Jurkat, Clone E6-1 (cell line): Measurements from ENCODE around the gene SLC27A4. TPM values are rescaled to one million over a fixed set of nuclear protein-coding genes. Genes with fewer than 3 reads are reported as not detected.

ENCODE experiments used
- DNase-seq: peaks from one replicate; pipeline ENCODE4 v3.0.0-alpha.2; 2011; ENCODE audit warnings: low read depth, low spot score
- H3K4me3 ChIP-seq: 2 replicates; pipeline ENCODE4 v1.5.1; 2011; ENCODE audit warnings: mild to moderate bottlenecking, low read length, control low read depth, moderate library complexity
- polyA plus RNA-seq: library from polyadenylated mRNA; unstranded; fragments of >200 nt; gene quantifications from one replicate; pipeline ENCODE4 v1.2.1, GENCODE V29; 2012; ENCODE audit warnings: missing spikeins; ENCODE audit not compliant: insufficient read length, insufficient read depth

Gene SLC27A4
- polyA plus RNA-seq: 22.1 TPM

DNA sequence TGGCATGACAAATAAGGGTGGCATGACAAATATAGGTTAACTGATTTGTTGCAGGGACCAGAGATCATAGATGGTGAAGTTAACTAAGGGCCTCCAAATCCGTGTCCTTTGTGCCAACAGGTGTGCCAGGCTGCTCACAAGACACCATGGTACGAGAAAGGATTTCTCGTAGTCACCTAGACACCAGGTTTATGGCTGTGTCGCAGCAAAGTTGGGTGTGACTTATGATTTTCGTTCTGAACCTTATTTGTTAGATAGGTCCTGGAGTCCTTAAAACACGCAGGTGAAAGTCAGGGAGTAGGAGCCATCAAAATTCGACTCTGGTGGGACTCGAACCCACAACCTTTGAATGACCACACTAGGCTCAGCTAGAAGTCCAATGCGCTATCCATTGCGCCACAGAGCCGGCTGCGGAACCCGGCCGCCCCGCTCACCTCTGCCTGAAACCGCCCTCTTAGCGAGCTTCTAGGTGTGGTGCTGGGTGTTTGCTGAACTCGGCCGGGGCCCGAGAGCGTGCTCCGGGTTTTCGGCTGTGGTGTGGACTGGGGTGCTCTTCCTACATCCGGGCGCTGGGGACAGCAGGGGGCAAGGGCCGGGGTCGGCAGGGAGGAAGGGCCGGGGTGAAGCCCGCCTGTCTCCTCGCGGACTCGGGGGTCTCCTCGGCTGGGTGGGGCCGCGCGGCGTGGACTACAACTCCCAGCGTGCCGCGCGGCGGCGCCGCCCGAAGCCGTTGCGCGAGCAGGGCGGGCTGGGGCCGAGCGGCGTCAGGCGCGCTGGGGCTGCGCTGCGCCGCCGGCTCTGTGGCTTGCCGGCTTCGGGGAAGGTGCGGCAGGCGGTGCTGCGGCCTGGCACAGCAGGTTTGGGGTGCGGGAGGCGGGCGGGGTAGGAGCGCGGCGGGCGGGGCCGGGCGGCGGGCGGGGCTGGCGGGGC lies at the start of gene SLC27A4:
Gene SLC27A4 (plus strand): TSS at position 767 of the 930 bp plus-strand sequence. CDS start 2,606 bp downstream, outside the sequence.
- H3K4me3 ChIP-seq: peak within 1 kb of the TSS; percentile 84
- DNase-seq: peak; percentile 65

DNA sequence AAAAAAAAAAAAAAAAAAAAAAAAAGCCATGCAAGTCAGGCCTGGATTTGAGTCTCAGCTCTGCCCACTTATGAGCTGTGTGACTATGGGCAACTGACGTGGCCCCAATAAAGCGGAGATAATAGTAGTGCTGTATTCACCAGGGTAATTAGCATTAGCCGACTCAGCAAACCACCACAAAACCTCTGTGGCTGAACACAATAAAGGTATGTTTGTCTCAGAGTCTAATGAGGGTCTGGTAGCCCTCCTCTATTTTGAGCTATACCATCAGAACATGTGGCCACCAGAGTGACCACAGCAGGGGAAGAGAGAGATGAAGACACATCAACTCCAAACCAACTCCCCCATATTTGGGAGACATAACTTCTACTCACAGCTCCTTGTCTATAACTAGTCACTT lies 48.3 kb upstream of the SLC27A4 start:
- no peak overlapping the region for H3K4me3 ChIP-seq

DNA sequence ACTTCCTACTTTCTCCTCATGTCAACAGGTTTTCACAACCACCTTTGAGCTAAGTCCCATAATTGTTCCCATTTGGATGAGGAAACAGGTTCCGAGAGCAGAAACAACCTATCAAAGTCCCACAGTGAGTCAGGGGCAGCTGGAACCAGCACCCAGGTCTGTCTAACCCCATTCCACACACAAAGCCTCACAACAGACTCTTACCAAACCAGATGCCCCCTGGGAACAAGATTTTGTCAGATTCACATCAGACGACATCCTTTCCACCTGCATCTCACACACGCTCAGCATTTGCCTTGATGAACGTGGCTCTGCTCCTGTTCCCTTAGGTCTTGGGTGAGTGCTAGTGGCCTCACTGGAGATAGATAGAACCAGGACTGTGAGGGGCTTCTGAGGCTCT lies 47.2 kb upstream of the SLC27A4 start:
- peak; percentile 78 for DNase-seq
- H3K4me3 ChIP-seq: no peak overlapping the region

More for the DNA sequence above, 48.3 kb upstream of the SLC27A4 start:
- no peak for DNase-seq

DNA sequence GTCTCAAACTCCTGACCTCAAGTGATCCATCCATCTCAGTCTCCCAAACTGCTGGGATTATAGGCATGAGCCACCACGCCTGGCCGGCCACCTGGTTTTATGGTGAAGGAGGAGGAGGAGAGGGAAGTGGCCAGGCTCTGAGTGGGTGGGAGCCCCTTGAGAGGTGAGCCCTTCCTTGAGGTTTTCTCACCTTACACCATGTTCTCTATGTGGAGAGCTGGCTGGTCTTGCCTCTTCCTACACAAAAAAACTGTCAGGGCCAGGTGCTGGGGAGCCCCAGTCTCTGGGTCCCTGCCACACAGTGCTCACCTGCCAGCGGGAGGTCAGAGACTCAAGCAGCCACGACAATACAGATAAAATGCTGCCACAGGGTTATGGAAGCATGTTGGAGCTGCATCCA lies 46.2 kb upstream of the SLC27A4 start:
- no peak for DNase-seq
- H3K4me3 ChIP-seq: no peak overlapping the region

DNA sequence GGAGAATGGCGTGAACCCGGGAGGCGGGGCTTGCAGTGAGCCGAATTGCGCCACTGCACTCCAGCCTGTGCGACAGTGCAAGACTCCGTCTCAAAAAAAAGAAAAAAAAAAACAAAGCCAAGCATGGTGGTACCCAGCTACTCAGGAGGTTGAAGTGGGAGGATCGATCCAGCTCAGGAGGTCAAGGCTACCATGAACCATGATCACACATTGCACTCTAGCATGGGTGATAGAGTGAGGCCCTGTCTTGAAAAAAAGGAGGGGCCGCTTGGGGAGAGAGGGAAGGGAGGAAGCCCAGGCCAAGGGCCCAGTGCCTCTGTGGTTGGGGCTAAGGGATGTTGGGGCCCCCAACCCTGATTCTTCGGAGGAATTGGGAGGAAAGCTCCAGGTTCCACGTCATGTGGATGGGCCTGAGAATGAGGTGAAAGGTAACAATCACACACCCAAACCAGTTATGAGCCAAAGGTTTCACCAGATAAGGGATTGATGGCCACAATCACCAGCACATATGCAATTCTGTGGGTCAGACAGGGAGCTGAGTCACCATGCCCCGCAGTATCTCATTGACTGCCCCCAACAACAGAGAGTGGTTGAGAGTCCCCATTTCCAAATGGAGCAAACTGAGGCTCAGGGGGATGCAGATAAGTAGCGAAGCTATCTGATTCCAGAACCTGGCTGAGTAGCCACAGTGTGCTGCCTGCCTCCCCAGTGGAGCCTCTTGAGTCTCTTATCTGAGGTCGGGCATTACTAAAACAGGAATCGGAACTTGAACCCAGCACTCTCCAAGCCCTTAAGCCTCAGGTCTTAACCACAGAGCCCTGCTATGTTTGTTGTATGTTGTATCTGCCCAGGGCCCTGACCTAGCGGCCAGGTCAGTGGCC lies 43.7 kb upstream of the SLC27A4 start:
- H3K4me3 ChIP-seq: no peak overlapping the region
- DNase-seq: no peak

DNA sequence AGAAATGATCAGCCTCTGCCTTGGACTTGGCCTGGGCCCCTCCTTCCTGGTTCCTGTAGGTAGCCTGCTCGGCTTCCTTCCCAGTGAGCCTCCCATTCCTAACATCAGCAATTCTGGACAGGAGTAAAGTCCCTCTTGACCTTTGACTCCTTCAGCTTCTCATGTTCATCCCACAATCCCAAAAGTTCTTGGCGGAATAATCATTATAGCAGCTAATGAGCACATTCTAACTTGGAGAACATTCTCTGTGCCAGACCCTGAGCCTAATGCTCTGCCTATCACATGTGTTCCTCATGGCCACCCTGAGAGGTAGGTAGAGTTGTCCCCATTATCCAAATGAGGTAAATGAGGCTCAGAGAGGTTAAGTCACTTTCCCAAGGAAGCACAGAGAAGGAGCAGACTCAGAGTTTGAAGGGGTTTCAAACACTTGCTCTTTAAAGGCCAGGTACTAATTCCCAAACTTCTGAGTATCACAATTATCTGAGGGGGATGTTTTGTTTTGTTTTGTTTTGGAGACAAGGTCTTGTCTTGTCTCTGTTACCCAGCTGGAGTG lies 43.0 kb upstream of the SLC27A4 start:
- no peak for DNase-seq
- H3K4me3 ChIP-seq: no peak overlapping the region

DNA sequence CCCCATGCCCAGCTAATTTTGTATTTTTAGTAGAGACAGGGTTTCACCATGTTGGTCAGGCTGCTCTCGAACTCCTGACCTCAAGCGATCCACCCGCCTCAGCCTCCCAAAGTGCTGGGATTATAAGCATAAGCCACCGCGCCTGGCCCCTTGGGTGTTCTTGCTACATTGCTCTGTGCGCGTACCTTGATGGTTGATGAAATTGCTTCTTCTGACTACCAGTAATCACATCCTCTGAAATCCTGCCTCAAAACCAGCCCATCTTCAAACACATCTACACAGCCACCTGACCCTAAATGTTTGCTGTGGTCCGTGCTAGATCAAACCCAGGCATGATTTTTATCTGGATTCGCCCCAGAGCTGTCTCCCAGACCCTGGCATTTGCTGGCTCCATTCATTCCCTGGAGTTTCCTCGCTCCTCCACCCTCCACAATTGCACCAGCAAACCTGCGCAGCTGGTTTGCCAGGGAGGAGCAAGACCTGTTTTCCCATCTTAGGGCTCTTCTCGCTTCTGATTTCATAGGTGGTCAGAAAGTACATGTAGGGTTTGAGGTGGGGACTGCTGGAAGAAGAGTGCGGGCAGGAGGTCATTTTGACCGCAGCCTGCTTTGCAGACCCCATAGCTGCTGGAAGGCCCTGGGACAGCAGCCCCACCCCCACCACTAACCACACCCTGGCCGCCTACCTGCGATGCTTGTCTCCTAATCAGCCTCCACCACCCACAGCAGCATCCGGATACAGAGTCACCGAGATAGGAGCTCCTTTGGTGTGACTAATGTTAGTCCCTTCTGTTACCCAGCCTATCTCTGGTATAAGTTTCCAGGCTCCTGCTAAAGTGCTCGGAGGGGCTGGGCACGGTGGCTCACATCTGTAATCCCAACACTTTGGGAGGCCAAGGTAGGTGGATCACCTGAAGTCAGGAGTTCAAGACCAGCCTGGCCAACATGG lies 41.5 kb upstream of the SLC27A4 start:
- no peak for DNase-seq
- no peak overlapping the region for H3K4me3 ChIP-seq

DNA sequence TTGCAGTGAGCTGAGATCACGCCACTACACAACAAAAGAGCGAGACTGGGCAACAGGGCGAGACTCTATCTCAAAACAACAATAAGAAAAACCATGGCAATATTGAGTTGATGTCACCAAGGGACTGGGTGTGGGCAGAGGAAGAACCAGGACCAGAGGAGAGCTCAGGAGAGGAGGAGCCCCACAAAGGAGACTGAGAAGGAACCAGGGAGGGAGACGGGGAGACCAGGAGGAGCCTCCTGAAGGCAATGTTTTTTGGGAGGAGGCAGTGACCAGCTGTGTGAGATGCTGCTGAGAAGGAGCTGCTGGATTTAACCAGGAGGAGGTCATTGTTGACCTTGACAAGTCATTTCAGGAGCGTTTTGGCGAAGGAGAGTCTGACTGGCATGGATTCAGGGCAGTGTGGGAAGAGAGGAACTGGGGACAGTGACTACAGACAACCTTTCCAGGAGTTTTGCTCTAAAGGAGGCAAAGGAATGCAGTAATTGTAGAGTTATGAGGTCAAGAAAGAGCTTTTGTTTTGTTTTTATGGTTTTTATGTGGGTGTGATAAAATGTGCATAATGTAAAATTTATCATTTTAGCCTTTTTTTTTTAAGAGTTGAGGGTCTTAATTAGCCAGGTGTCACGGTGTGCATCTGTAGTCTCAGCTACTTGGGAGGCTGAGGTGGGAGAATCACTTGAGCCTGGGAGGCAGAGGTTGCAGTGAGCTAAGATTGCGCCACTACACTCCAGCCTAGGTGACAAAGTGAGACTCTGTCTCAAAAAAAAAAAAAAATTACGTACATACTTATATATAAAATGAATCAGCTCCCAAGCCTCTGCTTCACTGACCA lies 36.0 kb upstream of the SLC27A4 start:
- no peak overlapping the region for H3K4me3 ChIP-seq
- no peak for DNase-seq

DNA sequence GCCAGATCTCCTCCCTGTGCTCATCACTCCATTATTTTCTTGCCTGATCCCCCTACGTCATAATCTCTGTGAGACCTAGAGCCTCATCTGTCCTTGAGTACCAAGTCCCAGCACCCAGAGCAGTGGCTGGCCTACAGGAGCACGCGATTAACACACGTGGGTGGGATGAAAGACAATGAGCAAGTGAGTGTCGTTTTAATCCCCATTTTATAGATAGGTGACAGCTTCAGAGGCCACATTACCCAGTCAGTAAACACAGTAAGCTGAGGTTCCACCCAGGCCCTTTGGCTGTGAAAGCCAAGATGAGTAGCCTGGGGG lies 35.4 kb upstream of the SLC27A4 start:
- no peak for DNase-seq
- no peak overlapping the region for H3K4me3 ChIP-seq

DNA sequence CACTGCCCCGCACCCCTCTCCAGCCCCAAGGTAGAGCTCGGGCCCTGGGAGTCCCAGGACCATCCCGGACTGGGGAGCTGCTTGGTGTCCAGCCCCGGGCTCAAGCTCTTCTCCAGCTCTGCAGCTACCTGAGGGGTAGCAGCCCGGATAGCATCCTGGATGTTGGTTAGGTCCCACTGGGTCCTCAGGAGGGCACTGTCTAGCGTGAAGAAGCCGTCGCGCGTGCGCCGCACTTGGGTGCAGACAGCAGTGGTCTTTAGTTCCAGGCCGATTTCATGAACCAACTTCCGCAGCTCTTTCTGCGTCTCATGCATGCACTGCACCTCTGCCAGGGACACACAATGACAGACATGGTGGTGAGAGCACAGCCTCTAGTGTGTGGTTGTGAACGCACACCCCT lies 30.8 kb upstream of the SLC27A4 start:
- H3K4me3 ChIP-seq: no peak overlapping the region
- DNase-seq: no peak

DNA sequence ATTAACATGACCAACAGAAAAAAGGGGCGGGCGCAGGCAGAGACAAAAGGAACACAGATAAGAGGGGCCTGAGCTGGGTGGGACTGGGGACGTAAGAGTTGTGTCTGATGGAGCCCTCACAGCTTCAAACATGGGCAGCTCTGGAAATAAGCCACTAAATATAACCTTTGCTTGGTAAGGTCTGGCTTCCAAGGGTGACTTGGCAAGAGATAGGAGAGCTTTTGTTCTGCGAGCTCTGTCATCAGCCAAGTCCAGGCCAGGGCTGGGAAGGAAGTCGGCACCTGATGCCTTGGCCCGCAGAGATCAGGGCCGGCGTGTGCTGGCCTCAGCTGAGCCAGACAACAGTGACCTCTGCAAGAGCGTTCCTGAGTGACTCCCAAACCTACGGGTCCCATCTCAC lies 29.9 kb upstream of the SLC27A4 start:
- no peak for DNase-seq
- no peak overlapping the region for H3K4me3 ChIP-seq

DNA sequence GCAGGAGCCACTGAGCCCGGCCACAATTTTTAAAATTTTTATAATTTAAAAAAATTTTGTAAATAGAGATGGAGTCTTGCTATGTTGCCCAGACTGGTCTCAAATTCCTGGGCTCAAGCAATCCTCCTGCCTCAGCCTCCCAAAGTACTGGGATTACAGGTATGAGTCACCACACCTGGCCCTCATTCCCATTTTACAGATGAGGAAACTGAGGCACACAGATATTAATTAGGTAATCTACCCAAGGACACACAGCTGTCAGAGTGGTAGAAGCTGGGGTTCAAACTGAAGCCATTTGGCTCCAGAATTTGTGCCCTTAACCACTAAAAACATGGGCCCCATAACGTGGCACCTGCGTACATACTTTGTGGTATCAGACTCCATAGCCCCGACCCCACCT lies 25.6 kb upstream of the SLC27A4 start:
- no peak for DNase-seq
- no peak overlapping the region for H3K4me3 ChIP-seq

DNA sequence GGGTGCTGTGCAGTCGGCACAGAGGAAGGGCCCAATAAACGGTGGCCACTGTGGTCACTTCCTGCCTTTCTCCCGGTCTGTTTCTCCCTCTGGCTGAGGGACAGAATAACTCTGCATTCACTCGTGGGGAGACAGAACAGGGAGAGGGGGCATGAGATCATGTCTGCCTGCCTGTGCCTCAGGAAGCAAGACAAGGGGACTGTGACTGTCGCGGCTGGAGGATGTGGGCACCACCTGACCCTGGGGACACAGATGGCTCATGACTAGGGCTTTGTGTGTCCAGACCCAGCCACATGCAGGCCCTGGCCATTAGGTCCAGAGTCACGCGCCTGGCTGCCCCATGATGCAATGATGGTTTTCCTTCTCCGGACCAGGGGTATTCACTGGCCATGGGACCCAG lies 23.9 kb upstream of the SLC27A4 start:
- no peak for DNase-seq
- no peak overlapping the region for H3K4me3 ChIP-seq

DNA sequence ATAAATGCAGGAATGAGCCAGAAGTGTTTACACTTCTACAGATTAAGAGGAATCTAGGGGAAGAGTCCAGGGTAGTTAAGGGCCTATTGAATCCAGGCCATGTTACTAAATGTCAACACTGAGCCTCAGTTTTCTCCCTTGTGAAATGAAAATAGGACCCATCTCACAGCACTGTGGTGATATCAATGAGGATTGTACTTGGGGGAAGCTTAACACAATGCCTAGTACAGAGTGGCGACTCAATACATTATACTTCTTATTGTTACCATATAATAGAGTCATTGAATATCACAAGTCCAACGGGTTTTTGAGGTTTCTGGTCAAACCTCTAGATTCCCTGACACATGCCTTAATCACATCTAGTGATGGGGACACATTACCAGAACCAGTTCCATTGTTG lies 22.7 kb upstream of the SLC27A4 start:
- no peak for DNase-seq
- no peak overlapping the region for H3K4me3 ChIP-seq

DNA sequence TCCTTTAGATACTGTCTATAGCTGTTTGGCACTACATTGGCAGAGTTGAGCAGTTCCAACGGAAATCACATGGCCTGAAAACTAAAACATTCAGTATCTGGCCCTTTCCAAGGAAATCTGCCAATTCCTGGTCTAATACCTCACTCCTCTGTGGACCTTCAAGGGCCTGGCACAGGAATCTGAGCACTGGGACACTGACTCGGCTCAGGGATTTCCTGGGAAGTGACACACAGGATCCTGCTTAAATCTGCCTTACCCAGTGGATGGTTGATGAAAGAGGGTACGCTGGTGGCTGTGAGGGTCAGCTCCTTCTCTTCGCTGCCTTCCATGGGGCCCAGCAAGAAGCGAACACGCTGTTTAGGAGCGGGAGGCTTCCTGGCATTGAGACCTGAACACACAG lies 19.0 kb upstream of the SLC27A4 start:
- DNase-seq: no peak
- peak overlapping the region; percentile 63 for H3K4me3 ChIP-seq

DNA sequence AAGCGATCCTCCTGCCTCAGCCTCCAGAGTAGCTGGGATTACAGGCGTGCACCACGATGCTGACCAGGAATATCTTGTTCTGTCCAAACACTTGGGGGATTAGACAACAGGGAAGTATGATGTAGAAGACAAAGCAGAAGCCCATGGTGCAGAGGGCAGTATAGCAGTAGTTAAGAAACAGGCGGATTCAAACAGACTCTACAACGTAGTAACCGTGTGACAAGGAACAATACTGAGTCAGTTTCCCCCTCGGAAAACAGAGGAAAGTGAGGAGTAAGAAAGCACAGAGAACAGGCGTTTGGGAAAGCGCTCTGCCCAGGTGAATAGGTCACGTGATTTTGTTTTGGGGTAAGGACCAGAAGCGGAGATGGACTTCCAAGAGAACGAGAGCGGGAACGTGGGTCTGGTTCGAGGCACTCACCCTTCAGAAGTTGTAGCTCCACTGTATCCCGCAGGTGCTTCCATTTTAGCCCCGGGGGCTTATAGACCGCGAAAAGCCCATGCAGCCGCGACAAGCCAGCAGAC lies 18.4 kb upstream of the SLC27A4 start:
- H3K4me3 ChIP-seq: peak overlapping the region; percentile 63
- DNase-seq: no peak

DNA sequence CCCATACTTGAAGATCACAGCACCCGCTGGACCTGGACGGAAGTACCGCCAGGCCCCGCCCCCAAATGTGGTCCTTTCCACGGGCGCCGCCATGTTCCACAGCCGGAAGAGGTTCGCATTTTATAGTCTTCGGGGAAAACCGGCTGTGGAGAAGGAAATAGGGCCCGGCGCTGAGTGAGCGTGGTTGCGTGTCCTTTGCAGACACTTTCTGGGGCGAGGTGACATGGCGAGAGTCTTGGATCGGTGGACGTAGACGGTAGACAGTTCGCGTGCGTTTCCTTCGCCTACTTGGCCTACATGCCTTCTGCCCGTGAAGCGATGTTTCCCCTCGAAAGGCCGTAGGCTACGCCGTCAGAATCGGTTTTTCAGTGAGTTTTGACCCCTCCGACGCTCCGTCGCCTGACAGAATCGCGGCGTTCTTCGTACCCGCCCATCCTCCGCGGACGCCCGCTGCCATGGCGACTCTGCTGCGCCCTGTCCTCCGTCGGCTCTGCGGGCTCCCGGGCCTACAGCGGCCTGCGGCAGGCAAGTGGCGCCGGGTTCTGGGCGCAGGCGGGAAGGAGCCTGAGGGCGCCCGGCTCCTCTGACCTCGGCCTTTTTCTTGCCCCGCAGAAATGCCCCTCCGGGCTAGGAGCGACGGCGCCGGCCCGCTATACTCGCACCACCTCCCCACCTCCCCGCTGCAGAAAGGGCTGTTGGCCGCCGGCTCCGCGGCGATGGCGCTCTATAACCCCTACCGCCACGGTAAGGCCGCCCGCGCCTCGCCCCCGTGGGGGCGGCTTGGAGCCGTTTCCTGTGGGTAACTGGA lies 17.7 kb upstream of the SLC27A4 start, which contains the start of the genes COQ4 and TRUB2:
Gene COQ4 (plus strand): TSS at position 436 of the 808 bp plus-strand sequence. CDS start 20 bp downstream, at position 456.
Gene TRUB2 (minus strand): TSS at position 44 of the 808 bp plus-strand sequence. CDS start 39 bp downstream, at position 5.
- peak; percentile 90 for DNase-seq
- H3K4me3 ChIP-seq: peak within 1 kb of the TSS; percentile 63
